H1 (cell line): ENCODE data around the gene CCL17. TPM values are rescaled to one million over a fixed set of nuclear protein-coding genes. Genes with fewer than 3 reads are reported as not detected.

Source experiments
- CTCF ChIA-PET: fragments of 300-600 bp; sonication (Branson Sonifier 250); formaldehyde crosslinking; loops from one replicate; lab custom pipeline; 2021; ENCODE audit not compliant: partially characterized antibody; lab: Charles Lee
- POLR2A ChIA-PET: fragments of 300-600 bp; sonication (Branson Sonifier 250); formaldehyde crosslinking; loops from one replicate; lab custom pipeline; 2021; ENCODE audit warnings: inconsistent platforms; ENCODE audit not compliant: partially characterized antibody; lab: Charles Lee
- DNase-seq, 2 experiments: peaks; one replicate each; pipeline versions ENCODE4 v3.0.0 to v3.0.0-alpha.2; 2010 to 2022; ENCODE audit warnings: low spot score in 2 of 2, low read depth in 1 of 2, mixed read lengths in 1 of 2
- FAIRE-seq: peaks from 2 replicates; lab custom pipeline; 2011; peaks lifted over from hg19 to GRCh38; lab: Jason Lieb, UNC
- H2AFZ ChIP-seq: 2 replicates; pipeline ENCODE4 v1.8.1; 2012; ENCODE audit warnings: low read length, inconsistent platforms
- H2AK5ac ChIP-seq: 2 replicates; pipeline ENCODE4 v1.6.1; 2013; ENCODE audit warnings: low read depth, low read length
- H2BK120ac ChIP-seq: replicated peaks from 2 replicates; pipeline ENCODE3; 2013; ENCODE audit warnings: low read depth, low read length, inconsistent platforms
- H2BK12ac ChIP-seq: 2 replicates; pipeline ENCODE4 v1.6.1; 2013; ENCODE audit warnings: low read depth, low read length
- H2BK15ac ChIP-seq: 2 replicates; pipeline ENCODE4 v1.6.1; 2013; ENCODE audit warnings: low read length
- H2BK20ac ChIP-seq: 2 replicates; pipeline ENCODE4 v1.6.1; 2013; ENCODE audit warnings: low read length
- H2BK5ac ChIP-seq: 2 replicates; pipeline ENCODE4 v1.6.1; 2013; ENCODE audit warnings: low read depth, low read length
- H3K14ac ChIP-seq: 2 replicates; pipeline ENCODE4 v1.6.1; 2013; ENCODE audit warnings: inconsistent platforms; ENCODE audit not compliant: insufficient read length
- H3K18ac ChIP-seq: 2 replicates; pipeline ENCODE4 v1.6.1; 2013; ENCODE audit warnings: low read length; ENCODE audit errors: extremely low read depth
- H3K23ac ChIP-seq: 2 replicates; pipeline ENCODE4 v1.6.1; 2013; ENCODE audit warnings: inconsistent platforms; ENCODE audit not compliant: insufficient read length
- H3K23me2 ChIP-seq: 2 replicates; pipeline ENCODE4 v1.6.1; 2013; ENCODE audit warnings: low read depth, low read length
- H3K27ac ChIP-seq: 2 replicates; pipeline ENCODE4 v1.6.1; 2011; ENCODE audit warnings: low read depth, low read length, inconsistent platforms
- H3K27me3 ChIP-seq, 4 experiments: replicated peaks in 1 of 4; 1 replicate in 1 of 4; 2 replicates in 3 of 4; pipeline versions ENCODE4 v1.6.1 to v1.8.1; 2011 to 2013; ENCODE audit warnings: low read length in 3 of 4, mild to moderate bottlenecking in 3 of 4, inconsistent platforms in 2 of 4, mixed read lengths in 2 of 4, moderate library complexity in 1 of 4; ENCODE audit not compliant: control insufficient read depth in 3 of 4, insufficient read depth in 3 of 4; ENCODE audit errors: extremely low read depth in 1 of 4
- H3K36me3 ChIP-seq, 4 experiments: 2 replicates each; pipeline versions ENCODE4 v1.6.1 to v1.8.1; 2011 to 2013; ENCODE audit warnings: mild to moderate bottlenecking in 4 of 4, low read length in 3 of 4, moderate library complexity in 2 of 4, control low read depth in 1 of 4, inconsistent platforms in 1 of 4; ENCODE audit not compliant: insufficient read depth in 4 of 4, control insufficient read depth in 2 of 4
- H3K4ac ChIP-seq: replicated peaks from 2 replicates; pipeline ENCODE3; 2013; ENCODE audit warnings: low read length, low read depth, mixed read lengths, inconsistent platforms; ENCODE audit not compliant: insufficient read length
- H3K4me1 ChIP-seq, 4 experiments: replicated peaks in 1 of 4; 1 replicate in 1 of 4; 2 replicates in 3 of 4; pipeline versions ENCODE4 v1.6.1 to v1.8.1; 2011 to 2013; ENCODE audit warnings: low read length in 3 of 4, inconsistent platforms in 2 of 4, mixed read lengths in 1 of 4; ENCODE audit not compliant: insufficient read depth in 4 of 4, control insufficient read depth in 3 of 4
- H3K4me2 ChIP-seq, 2 experiments: 2 replicates each; pipeline versions ENCODE4 v1.6.1 to v1.8.1; 2011 to 2013; ENCODE audit warnings: low read depth in 2 of 2, low read length in 2 of 2, control low read depth in 1 of 2, inconsistent platforms in 1 of 2, mild to moderate bottlenecking in 1 of 2; ENCODE audit not compliant: insufficient read depth in 1 of 2
- H3K4me3 ChIP-seq, 4 experiments: fragments of 200-600, 300-600 bp in 1 of 4; sonication (generic), shearing (Covaris generic), sonication (Bioruptor Twin) in 1 of 4; 2 replicates each; pipeline versions ENCODE4 v1.5.1 to v1.8.1; 2011 to 2016; ENCODE audit warnings: low read length in 4 of 4, low read depth in 3 of 4, control low read depth in 2 of 4, inconsistent platforms in 2 of 4, mild to moderate bottlenecking in 2 of 4, mixed read lengths in 1 of 4, moderate library complexity in 1 of 4; ENCODE audit not compliant: insufficient read depth in 2 of 4; ENCODE audit errors: extremely low read depth in 1 of 4
- H3K56ac ChIP-seq: replicated peaks from 2 replicates; pipeline ENCODE3; 2013; ENCODE audit warnings: low read depth, mild to moderate bottlenecking, mixed read lengths, low read length, inconsistent platforms; ENCODE audit not compliant: insufficient read length
- H3K79me1 ChIP-seq: 2 replicates; pipeline ENCODE4 v1.6.1; 2013; ENCODE audit warnings: low read depth, low read length, control low read depth
- H3K79me2 ChIP-seq, 2 experiments: 2 replicates each; pipeline versions ENCODE4 v1.6.1 to v1.8.1; 2012 to 2013; ENCODE audit warnings: low read length in 2 of 2, mild to moderate bottlenecking in 2 of 2, inconsistent platforms in 1 of 2; ENCODE audit not compliant: insufficient read depth in 2 of 2, control insufficient read depth in 1 of 2
- H3K9ac ChIP-seq, 4 experiments: replicated peaks in 1 of 4; 1 replicate in 1 of 4; 2 replicates in 3 of 4; pipeline versions ENCODE4 v1.6.1 to v1.8.1; 2011 to 2013; ENCODE audit warnings: low read depth in 3 of 4, low read length in 3 of 4, control low read depth in 2 of 4, mild to moderate bottlenecking in 2 of 4, moderate library complexity in 2 of 4, inconsistent platforms in 1 of 4; ENCODE audit errors: extremely low read depth in 1 of 4
- H3K9me3 ChIP-seq, 2 experiments: 2 replicates each; pipeline versions ENCODE4 v1.6.1 to v1.8.1; 2012 to 2013; ENCODE audit warnings: mild to moderate bottlenecking in 2 of 2, moderate library complexity in 2 of 2, control low read depth in 1 of 2, inconsistent platforms in 1 of 2, low read depth in 1 of 2, low read length in 1 of 2, mixed read lengths in 1 of 2; ENCODE audit not compliant: insufficient read depth in 2 of 2
- H4K20me1 ChIP-seq, 2 experiments: replicated peaks in 1 of 2; 2 replicates each; pipeline versions ENCODE3 to v1.8.1; 2011 to 2013; ENCODE audit warnings: inconsistent platforms in 2 of 2, low read length in 2 of 2, mild to moderate bottlenecking in 1 of 2; ENCODE audit not compliant: insufficient read depth in 2 of 2, control insufficient read depth in 1 of 2
- H4K5ac ChIP-seq: 2 replicates; pipeline ENCODE4 v1.6.1; 2013; ENCODE audit warnings: low read length, low read depth, mixed read lengths, inconsistent platforms; ENCODE audit not compliant: insufficient read length
- H4K8ac ChIP-seq: 2 replicates; pipeline ENCODE4 v1.8.0; 2013; ENCODE audit warnings: mild to moderate bottlenecking, moderate library complexity, low read length, inconsistent platforms; ENCODE audit not compliant: insufficient read depth; ENCODE audit errors: extremely low read depth
- H4K91ac ChIP-seq: replicated peaks from 2 replicates; pipeline ENCODE3; 2013; ENCODE audit warnings: low read length, mixed read lengths, inconsistent platforms; ENCODE audit not compliant: insufficient read length
- CBX8 ChIP-seq: fragments of 300-800, 300-1000 bp; sonication (generic); IDR thresholded peaks from 2 replicates; pipeline ENCODE4 v1.7.1; 2016; ENCODE audit warnings: low read depth, low read length, borderline replicate concordance
- GTF2F1 ChIP-seq: IDR thresholded peaks from 2 replicates; pipeline ENCODE4 v1.6.1; 2012; ENCODE audit warnings: low read depth, low read length, improper control_type of control experiment, borderline replicate concordance
- TCF12 ChIP-seq: IDR thresholded peaks from 2 replicates; pipeline ENCODE4 v1.6.1; 2011; ENCODE audit warnings: low read depth, mild to moderate bottlenecking, low read length
- TEAD4 ChIP-seq: IDR thresholded peaks from 2 replicates; pipeline ENCODE4 v1.6.1; 2012; ENCODE audit warnings: low read depth, low read length, inconsistent platforms, mixed read lengths
- WGBS, 2 experiments: shearing (Covaris generic) in 1 of 2; methylation state at CpG; one replicate each; pipeline versions ENCODE4 v1.1.6 to v1.1.7; 2013 to 2015; ENCODE audit warnings: low lambda C conversion rate in 2 of 2, mixed read lengths in 2 of 2, inconsistent platforms in 1 of 2, low coverage in 1 of 2, missing lambda C conversion rate in 1 of 2; ENCODE audit not compliant: insufficient replicate concordance in 2 of 2, insufficient coverage in 1 of 2, insufficient read length in 1 of 2; ENCODE audit errors: extremely low coverage in 1 of 2, missing lambda C conversion rate in 1 of 2; 5-methylcytosine and 5-hydroxymethylcytosine counted together
- polyA plus RNA-seq, 7 experiments: library from polyadenylated mRNA; depleted of rRNA in 3 of 7; stranded (reverse) in 5 of 7; unstranded in 2 of 7; fragments of >200 nt in 5 of 7; fragments of 200-250 nt in 2 of 7; gene quantifications; 1 replicate in 5 of 7; 2 replicates in 1 of 7; 4 replicates in 1 of 7; pipeline versions ENCODE4 v1.2.1 to v1.2.3, GENCODE V29; 2011 to 2013; ENCODE audit warnings: missing spikeins in 2 of 7, mixed read lengths in 2 of 7
- total RNA-seq: library from RNA; stranded (reverse); fragmentation: NEBNext Ultra II Directional; extraction: Animal tissue kit (Norgen Biotek cat#: 25700); gene quantifications from 2 replicates; pipeline ENCODE4 v1.2.1, GENCODE V29; 2021
- TF ChIP-seq, protein P1 (sequence below): IDR thresholded peaks from 2 replicates; pipeline ENCODE4 v1.6.1; 2012; ENCODE audit warnings: inconsistent platforms
- TF ChIP-seq, protein P2 (sequence below): IDR thresholded peaks from 2 replicates; pipeline ENCODE4 v1.6.1; 2012; ENCODE audit warnings: inconsistent platforms
- TF ChIP-seq, protein P3 (sequence below): IDR thresholded peaks from 2 replicates; pipeline ENCODE4 v1.6.1; 2012; ENCODE audit warnings: low read length, inconsistent platforms

CCL17 gene
- total and polyA plus RNA-seq, 2 of the 8 experiments (the other 6 are each of a cell fraction or from before 2014, with no cell fraction given), result not detected

DNA sequence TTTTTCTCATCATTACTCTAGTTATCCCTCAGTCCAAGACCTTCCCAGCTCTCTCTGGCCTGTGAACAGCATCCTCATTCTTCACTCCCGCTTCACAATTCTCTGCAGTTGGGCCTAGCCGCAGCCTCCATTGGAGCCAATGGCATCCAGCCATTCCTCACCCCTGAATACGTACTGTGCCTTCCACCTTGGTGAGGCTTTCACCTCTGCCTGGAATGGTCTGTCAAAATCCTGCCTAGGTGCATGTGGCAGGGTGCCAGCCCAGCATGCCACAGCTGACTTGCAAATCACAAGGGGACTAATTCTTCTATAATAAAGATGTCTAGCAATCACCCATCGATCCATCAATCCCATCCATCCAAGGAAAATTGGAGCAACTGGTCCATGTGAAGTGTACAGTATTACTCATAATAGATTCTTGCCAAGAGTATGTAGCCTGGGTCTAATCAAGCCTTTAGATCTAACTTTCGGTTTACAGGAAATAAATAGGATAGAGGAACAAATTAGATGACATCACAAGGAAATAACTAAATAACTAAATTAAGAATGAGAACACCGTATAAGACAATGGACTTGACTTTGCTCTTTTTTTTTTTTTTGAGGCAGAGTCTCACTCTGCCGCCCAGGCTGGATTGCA lies 37.3 kb upstream of the CCL17 start:
- Histone ChIP-seq H3K79me1 (no peaks in the 10 kb centered on the region), H3K4me2 (no peak overlapping the region), H2AFZ (no peak overlapping the region), H3K27me3 (peaks cover 0 to 2% (median 0%) of the 10 kb centered on the region in 4 experiments; a peak in 1 of 7 replicates), H2BK120ac (no peak overlapping the region), H3K23ac (no peak overlapping the region), H3K9me3 (no peaks in the 10 kb centered on the region)
- TF ChIP-seq TCF12 (no peak), GTF2F1 (no peak), CBX8 (no peak), TEAD4 (no peak)
- TF ChIP-seq, protein P1, sequence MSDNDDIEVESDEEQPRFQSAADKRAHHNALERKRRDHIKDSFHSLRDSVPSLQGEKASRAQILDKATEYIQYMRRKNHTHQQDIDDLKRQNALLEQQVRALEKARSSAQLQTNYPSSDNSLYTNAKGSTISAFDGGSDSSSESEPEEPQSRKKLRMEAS, result no peak
- TF ChIP-seq, protein P2, sequence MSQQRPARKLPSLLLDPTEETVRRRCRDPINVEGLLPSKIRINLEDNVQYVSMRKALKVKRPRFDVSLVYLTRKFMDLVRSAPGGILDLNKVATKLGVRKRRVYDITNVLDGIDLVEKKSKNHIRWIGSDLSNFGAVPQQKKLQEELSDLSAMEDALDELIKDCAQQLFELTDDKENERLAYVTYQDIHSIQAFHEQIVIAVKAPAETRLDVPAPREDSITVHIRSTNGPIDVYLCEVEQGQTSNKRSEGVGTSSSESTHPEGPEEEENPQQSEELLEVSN, result no peak
- TF ChIP-seq, protein P3, sequence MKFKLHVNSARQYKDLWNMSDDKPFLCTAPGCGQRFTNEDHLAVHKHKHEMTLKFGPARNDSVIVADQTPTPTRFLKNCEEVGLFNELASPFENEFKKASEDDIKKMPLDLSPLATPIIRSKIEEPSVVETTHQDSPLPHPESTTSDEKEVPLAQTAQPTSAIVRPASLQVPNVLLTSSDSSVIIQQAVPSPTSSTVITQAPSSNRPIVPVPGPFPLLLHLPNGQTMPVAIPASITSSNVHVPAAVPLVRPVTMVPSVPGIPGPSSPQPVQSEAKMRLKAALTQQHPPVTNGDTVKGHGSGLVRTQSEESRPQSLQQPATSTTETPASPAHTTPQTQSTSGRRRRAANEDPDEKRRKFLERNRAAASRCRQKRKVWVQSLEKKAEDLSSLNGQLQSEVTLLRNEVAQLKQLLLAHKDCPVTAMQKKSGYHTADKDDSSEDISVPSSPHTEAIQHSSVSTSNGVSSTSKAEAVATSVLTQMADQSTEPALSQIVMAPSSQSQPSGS, result no peak
- TF ChIP-seq, all 59 proteins: peak for 0
- no peak overlapping the region for H2BK5ac ChIP-seq
- no peaks in the 10 kb centered on the region for H4K20me1 ChIP-seq
- FAIRE-seq (no peak), DNase-seq (no peak)
- 84% methylated on average over 7 of the region's 7 CpGs; no CpG with 5 or more reads in 1 of the 2 experiments for WGBS, 2 experiments
- H3K14ac ChIP-seq, result no peak overlapping the region
- no peak overlapping the region for H3K4ac ChIP-seq
- H3K4me1 ChIP-seq, result peaks cover 0 to 5% (median 4%) of the 10 kb centered on the region in 4 experiments; a peak in 5 of 7 replicates
- no peak overlapping the region for H4K5ac ChIP-seq
- ChIA-PET POLR2A (no interaction called here), CTCF (interaction anchor here (1.0 to 2.7 kb wide), 2 partner anchors 50 to 52 kb away, joined by 3 to 12 read pairs; no protein-coding TSS in a partner anchor)
- no peak overlapping the region for H3K18ac ChIP-seq
- no peak overlapping the region for H2BK12ac ChIP-seq
- H2BK20ac ChIP-seq, result no peak overlapping the region
- H4K8ac ChIP-seq, result no peak overlapping the region
- no peak overlapping the region for H3K27ac ChIP-seq
- H2BK15ac ChIP-seq, result no peak overlapping the region
- H2AK5ac ChIP-seq, result no peak overlapping the region
- H3K56ac ChIP-seq, result no peak overlapping the region
- H3K36me3 ChIP-seq, result no peaks in the 10 kb centered on the region
- H3K9ac ChIP-seq, result no peak overlapping the region
- no peaks in the 10 kb centered on the region for H3K79me2 ChIP-seq
- H3K4me3 ChIP-seq, result no peak overlapping the region
- H4K91ac ChIP-seq, result no peak overlapping the region
- H3K23me2 ChIP-seq, result no peaks in the 10 kb centered on the region
